Endothelial cell (in vitro differentiated cells): Measurements from ENCODE around the gene FBXO44. TPM values are rescaled to one million over a fixed set of nuclear protein-coding genes. Genes with fewer than 3 reads are reported as not detected.

ENCODE experiments used
- DNase-seq: peaks from one replicate; pipeline ENCODE4 v3.0.0; 2021; ENCODE audit warnings: low spot score
- H3K27ac Mint-ChIP-seq: one replicate; pipeline ENCODE4 v1.8.0; 2021; ENCODE audit warnings: mixed read lengths, inconsistent platforms; ENCODE audit not compliant: unreplicated experiment
- H3K27me3 Mint-ChIP-seq: one replicate; pipeline ENCODE4 v1.8.0; 2021; ENCODE audit warnings: mild to moderate bottlenecking, moderate library complexity, mixed read lengths, inconsistent platforms; ENCODE audit not compliant: unreplicated experiment
- H3K36me3 Mint-ChIP-seq: one replicate; pipeline ENCODE4 v1.8.0; 2021; ENCODE audit warnings: mild to moderate bottlenecking, low read depth, mixed read lengths, inconsistent platforms; ENCODE audit not compliant: unreplicated experiment
- H3K4me1 Mint-ChIP-seq: one replicate; pipeline ENCODE4 v1.8.0; 2021; ENCODE audit warnings: mild to moderate bottlenecking, mixed read lengths, inconsistent platforms; ENCODE audit not compliant: unreplicated experiment
- H3K4me3 Mint-ChIP-seq: one replicate; pipeline ENCODE4 v1.8.0; 2021; ENCODE audit warnings: mild to moderate bottlenecking, mixed read lengths, inconsistent platforms; ENCODE audit not compliant: unreplicated experiment
- H3K9me3 Mint-ChIP-seq: one replicate; pipeline ENCODE4 v1.8.0; 2021; ENCODE audit warnings: mixed read lengths, inconsistent platforms; ENCODE audit not compliant: unreplicated experiment
- total RNA-seq: library from RNA; stranded (reverse); fragmentation: NEBNext Ultra II Directional; extraction: Animal tissue kit (Norgen Biotek cat#: 25700); gene quantifications from one replicate; pipeline ENCODE4 v1.2.1, GENCODE V29; 2021; ENCODE audit not compliant: unreplicated experiment
- TF ChIP-seq, protein P1 (sequence below): fragments of 200-600 bp; sonication (generic); IDR thresholded peaks from one replicate; pipeline ENCODE4 v1.5.0; 2021; ENCODE audit warnings: antibody characterized with exemption; ENCODE audit not compliant: unreplicated experiment

The FBXO44 gene
- total RNA-seq, 1 donor from 2014 or later: 10.2 TPM

DNA sequence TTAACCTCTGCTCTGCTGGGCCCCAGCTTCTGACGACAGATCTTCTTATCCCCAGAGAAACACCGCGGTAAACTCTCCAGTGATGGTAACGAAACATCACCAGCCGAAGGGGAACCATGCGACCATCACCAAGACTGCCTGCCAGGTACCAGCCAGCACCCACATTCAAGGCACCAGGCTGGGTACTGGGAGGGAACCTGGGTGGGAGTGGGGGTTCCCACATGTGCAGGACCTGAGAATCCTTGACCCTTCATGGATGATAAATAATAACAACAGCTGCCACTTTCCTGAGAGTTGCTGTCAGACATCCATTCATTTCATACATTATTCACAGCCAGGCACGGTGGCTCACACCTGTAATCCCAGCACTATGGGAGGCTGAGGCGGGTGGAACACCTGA lies 57.6 kb downstream of the FBXO44 start:
- H3K36me3 Mint-ChIP-seq: no peaks in the 10 kb centered on the region
- DNase-seq: no peak
- H3K4me3 Mint-ChIP-seq: no peak overlapping the region
- H3K9me3 Mint-ChIP-seq: no peaks in the 10 kb centered on the region
- TF ChIP-seq, protein P1, sequence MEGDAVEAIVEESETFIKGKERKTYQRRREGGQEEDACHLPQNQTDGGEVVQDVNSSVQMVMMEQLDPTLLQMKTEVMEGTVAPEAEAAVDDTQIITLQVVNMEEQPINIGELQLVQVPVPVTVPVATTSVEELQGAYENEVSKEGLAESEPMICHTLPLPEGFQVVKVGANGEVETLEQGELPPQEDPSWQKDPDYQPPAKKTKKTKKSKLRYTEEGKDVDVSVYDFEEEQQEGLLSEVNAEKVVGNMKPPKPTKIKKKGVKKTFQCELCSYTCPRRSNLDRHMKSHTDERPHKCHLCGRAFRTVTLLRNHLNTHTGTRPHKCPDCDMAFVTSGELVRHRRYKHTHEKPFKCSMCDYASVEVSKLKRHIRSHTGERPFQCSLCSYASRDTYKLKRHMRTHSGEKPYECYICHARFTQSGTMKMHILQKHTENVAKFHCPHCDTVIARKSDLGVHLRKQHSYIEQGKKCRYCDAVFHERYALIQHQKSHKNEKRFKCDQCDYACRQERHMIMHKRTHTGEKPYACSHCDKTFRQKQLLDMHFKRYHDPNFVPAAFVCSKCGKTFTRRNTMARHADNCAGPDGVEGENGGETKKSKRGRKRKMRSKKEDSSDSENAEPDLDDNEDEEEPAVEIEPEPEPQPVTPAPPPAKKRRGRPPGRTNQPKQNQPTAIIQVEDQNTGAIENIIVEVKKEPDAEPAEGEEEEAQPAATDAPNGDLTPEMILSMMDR: no peak
- no peaks in the 10 kb centered on the region for H3K4me1 Mint-ChIP-seq
- H3K27ac Mint-ChIP-seq: no peak overlapping the region
- peaks cover 2% of the 10 kb centered on the region for H3K27me3 Mint-ChIP-seq

Other genes with a start within 250 kb of the FBXO44 start
- gene DISP3, start 175.7 kb upstream of the FBXO44 start, total RNA-seq: 1.6 TPM
- gene FBXO2, start 448 bp upstream of the FBXO44 start, total RNA-seq: 1.6 TPM
- gene FBXO6, start 9.3 kb downstream of the FBXO44 start, total RNA-seq: 1.1 TPM
- gene MAD2L2, start 26.3 kb downstream of the FBXO44 start, total RNA-seq: 28.0 TPM
- gene DRAXIN, start 36.8 kb downstream of the FBXO44 start, total RNA-seq: 0.46 TPM
- 25.1 TPM for gene AGTRAP, start 81.3 kb downstream of the FBXO44 start, total RNA-seq
- 0.44 TPM for gene C1orf167, start 107.3 kb downstream of the FBXO44 start, total RNA-seq
- 27.2 TPM for gene MTHFR, start 151.1 kb downstream of the FBXO44 start, total RNA-seq
- 42.9 TPM for gene CLCN6, start 151.3 kb downstream of the FBXO44 start, total RNA-seq
- not detected for gene NPPA, start 192.9 kb downstream of the FBXO44 start, total RNA-seq
- not detected for gene NPPB, start 204.1 kb downstream of the FBXO44 start, total RNA-seq